Tibial nerve (tissue), 3 donors: Measurements from ENCODE around the gene PFN3.

ENCODE experiments used
- CTCF ChIP-seq, 5 experiments: fragments of 200-600 bp in 3 of 5; fragments of 450-650 bp in 2 of 5; sonication (generic) in 3 of 5; IDR thresholded peaks; one replicate each; pipeline ENCODE4 v1.5.1; 2016 to 2019; ENCODE audit warnings: antibody characterized with exemption in 5 of 5, mild to moderate bottlenecking in 3 of 5, moderate library complexity in 2 of 5
- POLR2A ChIP-seq, 2 donors: fragments of 450-650 bp; IDR thresholded peaks; one replicate each; pipeline ENCODE4 v1.6.1; 2017; ENCODE audit warnings: antibody characterized with exemption in 2 of 2, mild to moderate bottlenecking in 2 of 2, moderate library complexity in 2 of 2

- TF ChIP-seq CTCF (IDR thresholded peaks at IDR 0.05) (peak in 4 of 5 experiments; percentile 7 to 60 (median 32)), POLR2A (IDR thresholded peaks at IDR 0.05) (peak in 1 of 2 donors; percentile 36)
These were observed 46.0 kb upstream of the PFN3 start, which contains the start of gene PRR7 for GRCh38 chr5:177446200-177447065.
